Lung (tissue), 12 donors: ENCODE results near the gene CA5B. TPM values are rescaled to one million over a fixed set of nuclear protein-coding genes. Genes with fewer than 3 reads are reported as not detected.

Experiments
- ATAC-seq: fragments of 200-7000 bp; cut with Tn5 transposase; one replicate; pipeline ENCODE4 v1.9.1; 2020; ENCODE audit warnings: moderate number of reproducible peaks; ENCODE audit not compliant: insufficient read depth, low FRiP score
- DNase-seq, 3 donors: peaks; one replicate each; pipeline ENCODE4 v3.0.0-alpha.2; 2013 to 2017
- H3K27ac ChIP-seq, 2 donors: one replicate each; pipeline ENCODE4 v1.5.1; 2013; ENCODE audit warnings: mild to moderate bottlenecking in 2 of 2, moderate library complexity in 2 of 2, control low read depth in 1 of 2, inconsistent platforms in 1 of 2, low read depth in 1 of 2, low read length in 1 of 2
- H3K27me3 ChIP-seq, 3 donors: one replicate each; pipeline ENCODE4 v1.5.1; 2013; ENCODE audit warnings: low read length in 2 of 3; ENCODE audit not compliant: control insufficient read depth in 3 of 3, insufficient read depth in 3 of 3
- H3K36me3 ChIP-seq, 4 donors: one replicate each; pipeline ENCODE4 v1.5.1; 2013; ENCODE audit warnings: low read length in 4 of 4, mild to moderate bottlenecking in 1 of 4, moderate library complexity in 1 of 4; ENCODE audit not compliant: control insufficient read depth in 4 of 4, insufficient read depth in 4 of 4
- H3K4me1 ChIP-seq, 5 donors: one replicate each; pipeline ENCODE4 v1.5.1; 2013; ENCODE audit warnings: low read length in 5 of 5, mild to moderate bottlenecking in 2 of 5, moderate library complexity in 1 of 5; ENCODE audit not compliant: control insufficient read depth in 5 of 5, insufficient read depth in 5 of 5
- H3K4me3 ChIP-seq: one replicate; pipeline ENCODE4 v1.5.1; 2013; ENCODE audit warnings: mild to moderate bottlenecking, control low read depth, moderate library complexity
- H3K9ac ChIP-seq, 2 donors: one replicate each; pipeline ENCODE4 v1.5.1; 2013; ENCODE audit warnings: low read length in 2 of 2, control low read depth in 1 of 2; ENCODE audit not compliant: insufficient read depth in 1 of 2
- H3K9me3 ChIP-seq, 4 donors: one replicate each; pipeline ENCODE4 v1.5.1; 2013; ENCODE audit warnings: low read length in 3 of 4, mild to moderate bottlenecking in 1 of 4, moderate library complexity in 1 of 4; ENCODE audit not compliant: control insufficient read depth in 4 of 4, insufficient read depth in 3 of 4
- WGBS, 2 donors: extraction: QIAGEN DNeasy Blood & Tissue Kit; methylation state at CpG; one replicate each; pipeline ENCODE4 v1.1.7; 2013; 5-methylcytosine and 5-hydroxymethylcytosine counted together
- polyA plus RNA-seq, 2 donors: library from polyadenylated mRNA; stranded (reverse); fragments of 200-250 nt; gene quantifications; one replicate each; pipeline ENCODE4 v1.2.1, GENCODE V29; 2013
- total RNA-seq, 2 donors: library from RNA; depleted of rRNA in 1 of 2; stranded (reverse); fragments of >200 nt in 1 of 2; gene quantifications; one replicate each; pipeline ENCODE4 v1.2.1, GENCODE V29; 2014 to 2021
- TF ChIP-seq, protein P1 (sequence below): IDR thresholded peaks from 2 replicates; pipeline ENCODE4 v1.5.1; 2012; ENCODE audit warnings: mild to moderate bottlenecking; ENCODE audit errors: control extremely low read depth, extremely low read depth
- donor health status: control.
- donor health status: control.
- donor health status: Bipolar disorder and iron deficiency.
- donor health status: healthy.
- donor health status: DM: yes; HTN: yes; CAD: no.

CA5B gene
- total and polyA plus RNA-seq, 4 donors: 2.1 to 22.3 (median 9.9) TPM

DNA sequence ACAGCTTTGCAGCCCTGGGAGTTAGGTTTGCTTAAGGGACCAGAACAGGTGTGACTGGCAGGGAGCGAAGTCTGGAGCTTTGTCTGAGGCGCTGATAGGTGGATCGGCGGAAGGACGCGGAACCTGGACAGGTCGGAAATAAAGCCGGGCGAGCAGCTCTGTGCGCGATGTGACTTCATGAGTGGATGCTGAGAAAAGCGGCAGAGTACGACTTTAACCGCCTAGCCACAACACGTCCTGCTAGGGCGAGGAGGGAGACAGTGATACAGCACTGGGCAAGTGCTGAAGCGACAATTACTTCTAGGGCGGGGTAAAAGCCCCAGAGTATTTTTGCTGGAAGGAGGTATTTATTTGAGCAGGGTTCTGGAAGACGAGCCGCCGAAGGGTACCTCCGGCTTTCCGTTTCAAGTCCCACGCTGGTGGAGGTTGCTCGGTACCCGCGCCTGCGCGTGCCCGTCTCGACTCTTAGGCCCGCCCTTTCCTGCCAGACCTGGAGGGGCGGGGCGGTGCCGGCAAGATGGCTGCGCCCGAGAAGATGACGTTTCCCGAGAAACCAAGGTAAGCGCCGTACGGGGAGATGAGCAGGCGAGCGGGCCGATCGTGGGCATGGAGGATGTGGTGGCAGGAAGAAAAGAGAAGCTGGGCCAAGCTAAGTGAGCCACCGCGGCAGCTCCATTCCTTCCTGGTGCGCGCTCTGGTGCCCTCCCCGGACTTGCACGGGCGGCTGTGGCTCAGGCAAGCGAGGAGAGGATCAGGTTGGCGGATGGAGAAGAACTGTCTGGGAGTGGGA, 52.1 kb downstream of the CA5B start, which contains the start of gene ZRSR2:
ZRSR2 (plus strand) TSS at position 506 of the 790 bp plus-strand sequence; CDS start at position 518, 12 bp downstream.
- Histone ChIP-seq H3K9ac (peak within 1 kb of the TSS; percentile 8 to 71), H3K4me3 (peak within 1 kb of the TSS; percentile 60), H3K27ac (peak within 1 kb of the TSS; percentile 82 to 83), H3K27me3 (peaks cover 0 to 24% (median 0%) of the 10 kb centered on the region in 3 donors), H3K9me3 (no peaks in the 10 kb centered on the region), H3K4me1 (peaks cover 0 to 5% (median 0%) of the 10 kb centered on the region in 5 donors), H3K36me3 (peaks cover 0 to 11% (median 0%) of the 10 kb centered on the region in 4 donors)
- DNase-seq (peak; percentile 81 to 87 (median 85)), ATAC-seq (peak; percentile 96)
- TF ChIP-seq, protein P1, sequence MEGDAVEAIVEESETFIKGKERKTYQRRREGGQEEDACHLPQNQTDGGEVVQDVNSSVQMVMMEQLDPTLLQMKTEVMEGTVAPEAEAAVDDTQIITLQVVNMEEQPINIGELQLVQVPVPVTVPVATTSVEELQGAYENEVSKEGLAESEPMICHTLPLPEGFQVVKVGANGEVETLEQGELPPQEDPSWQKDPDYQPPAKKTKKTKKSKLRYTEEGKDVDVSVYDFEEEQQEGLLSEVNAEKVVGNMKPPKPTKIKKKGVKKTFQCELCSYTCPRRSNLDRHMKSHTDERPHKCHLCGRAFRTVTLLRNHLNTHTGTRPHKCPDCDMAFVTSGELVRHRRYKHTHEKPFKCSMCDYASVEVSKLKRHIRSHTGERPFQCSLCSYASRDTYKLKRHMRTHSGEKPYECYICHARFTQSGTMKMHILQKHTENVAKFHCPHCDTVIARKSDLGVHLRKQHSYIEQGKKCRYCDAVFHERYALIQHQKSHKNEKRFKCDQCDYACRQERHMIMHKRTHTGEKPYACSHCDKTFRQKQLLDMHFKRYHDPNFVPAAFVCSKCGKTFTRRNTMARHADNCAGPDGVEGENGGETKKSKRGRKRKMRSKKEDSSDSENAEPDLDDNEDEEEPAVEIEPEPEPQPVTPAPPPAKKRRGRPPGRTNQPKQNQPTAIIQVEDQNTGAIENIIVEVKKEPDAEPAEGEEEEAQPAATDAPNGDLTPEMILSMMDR: no peak
- 0 to 1% methylated on average over 52 to 55 of the region's 55 CpGs for WGBS, 2 donors

DNA sequence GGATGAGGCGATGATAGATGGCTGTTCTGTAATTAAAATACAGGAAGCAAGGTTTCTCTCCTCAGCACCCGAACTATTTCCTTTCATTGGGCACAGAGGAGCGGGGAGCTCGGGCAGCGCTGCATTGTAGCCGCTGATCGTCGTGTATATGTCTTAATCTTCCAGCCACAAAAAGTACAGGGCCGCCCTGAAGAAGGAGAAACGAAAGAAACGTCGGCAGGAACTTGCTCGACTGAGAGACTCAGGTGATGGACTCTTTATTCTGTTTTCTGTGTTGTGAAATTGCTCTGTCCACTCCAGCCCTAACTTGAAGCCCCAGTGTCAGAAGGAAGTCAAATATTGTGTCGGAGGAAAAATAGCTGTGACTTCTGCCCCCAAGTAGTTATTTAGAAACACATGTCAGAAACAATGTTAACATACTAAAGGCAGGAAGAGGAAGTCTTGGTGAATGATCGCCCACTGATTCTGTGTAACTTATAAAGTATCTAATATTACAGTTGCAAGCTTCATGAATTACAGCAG, 52.8 kb downstream of the CA5B start:
- TF ChIP-seq, protein P1: no peak
- H3K4me1 ChIP-seq: peaks cover 0 to 5% (median 0%) of the 10 kb centered on the region in 5 donors
- peaks cover 0 to 11% (median 0%) of the 10 kb centered on the region in 4 donors for H3K36me3 ChIP-seq
- ATAC-seq: no peak
- H3K27me3 ChIP-seq: peaks cover 0 to 28% (median 0%) of the 10 kb centered on the region in 3 donors
- H3K9me3 ChIP-seq: no peaks in the 10 kb centered on the region
- peak overlapping the region; percentile 8 to 71 for H3K9ac ChIP-seq
- H3K27ac ChIP-seq: peak overlapping the region; percentile 82 to 83
- 0 to 1% methylated on average over 15 of the region's 15 CpGs for WGBS, 2 donors
- peak overlapping the region; percentile 60 for H3K4me3 ChIP-seq
- peak in 1 of 3 donors; percentile 55 for DNase-seq

DNA sequence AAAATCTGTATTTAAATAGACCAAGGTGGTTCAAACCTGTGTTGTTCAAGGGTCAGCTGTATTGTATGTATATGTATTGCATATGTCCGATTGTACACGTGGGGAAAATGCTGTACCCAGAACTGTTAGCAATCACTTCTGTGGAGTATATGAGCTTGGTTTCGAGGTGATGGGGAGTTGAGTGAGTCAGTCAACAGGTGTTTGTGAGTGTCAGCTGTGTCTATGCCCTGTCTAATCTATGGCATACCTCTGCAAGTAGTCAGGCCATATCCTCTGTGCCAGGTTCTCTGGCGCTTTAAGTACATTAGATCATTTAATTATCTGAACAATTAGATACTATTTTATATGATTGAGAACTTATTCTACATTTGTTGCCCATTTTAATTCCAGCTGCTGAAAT, 59.6 kb downstream of the CA5B start:
- no peak overlapping the region for H3K9ac ChIP-seq
- peaks cover 0 to 18% (median 3%) of the 10 kb centered on the region in 3 donors for H3K27me3 ChIP-seq
- H3K9me3 ChIP-seq: no peaks in the 10 kb centered on the region
- ATAC-seq (no peak), DNase-seq (no peak)
- TF ChIP-seq, protein P1: no peak
- no peaks in the 10 kb centered on the region for H3K4me1 ChIP-seq
- no peak overlapping the region for H3K27ac ChIP-seq
- WGBS, 2 donors: 69 to 94% methylated on average over 4 of the region's 4 CpGs
- H3K4me3 ChIP-seq: no peak overlapping the region
- H3K36me3 ChIP-seq: peaks cover 0 to 8% (median 2%) of the 10 kb centered on the region in 4 donors
